Erythroblast (primary cell): Measurements from ENCODE around the gene APOM.

ENCODE experiments used
- GATA1 ChIP-seq: IDR thresholded peaks from 2 replicates; pipeline ENCODE4 v1.6.1; 2011; ENCODE audit warnings: low read depth, mild to moderate bottlenecking, control low read depth, low read length, moderate library complexity
- POLR2A ChIP-seq: IDR thresholded peaks from 2 replicates; pipeline ENCODE4 v1.6.1; 2011; ENCODE audit warnings: mild to moderate bottlenecking, low read length

GRCh38 chr6:31702819-31703716 is 47.4 kb downstream of the APOM start, which contains the start of gene ABHD16A:
- TF ChIP-seq POLR2A (peak; percentile 96), GATA1 (no peak)
